Stimulated activated CD8-positive, alpha-beta memory T cell treated with anti-CD3 and anti-CD28 coated beads, Interleukin-7, amount 100 ng/mL, for 24 hours (primary cell): ENCODE results near the gene IQCN.

ENCODE experiments used
- DNase-seq: peaks from one replicate; pipeline ENCODE4 v3.0.0-alpha.2; 2020; ENCODE audit warnings: low read depth

The IQCN gene

DNA sequence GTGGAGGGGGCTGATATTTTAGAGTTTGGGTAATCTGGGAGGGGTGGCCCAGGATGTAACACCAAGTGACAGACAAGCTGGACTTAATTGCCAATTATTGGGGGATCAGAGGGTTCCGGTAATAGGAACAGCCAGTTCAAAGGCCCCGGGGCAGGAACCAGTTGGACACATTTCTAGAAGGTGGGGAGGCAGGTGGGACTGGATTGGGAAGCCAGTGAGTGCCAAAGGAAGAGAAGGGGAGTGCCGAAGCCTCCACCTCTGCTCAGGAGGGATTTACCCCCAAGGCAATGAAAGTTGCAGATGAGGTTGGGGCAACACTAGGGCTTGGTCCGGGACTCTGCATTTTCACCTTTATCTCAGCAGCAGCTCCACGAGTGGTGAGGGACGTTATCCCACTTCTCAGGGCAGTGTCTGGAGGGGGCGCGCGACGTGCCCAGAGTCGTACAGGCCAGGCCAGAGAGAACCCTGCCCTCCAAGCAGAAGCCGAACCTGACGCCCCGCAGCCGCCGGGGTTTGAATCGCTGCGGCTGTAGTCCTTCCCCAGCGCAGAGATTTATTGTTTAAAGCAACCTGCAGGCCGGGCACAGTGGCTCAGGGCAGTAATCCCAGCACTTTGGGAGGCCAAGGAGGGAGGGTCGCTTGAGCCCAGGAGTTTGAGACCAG, 12.9 kb upstream of the IQCN start:
- DNase-seq, result no peak

DNA sequence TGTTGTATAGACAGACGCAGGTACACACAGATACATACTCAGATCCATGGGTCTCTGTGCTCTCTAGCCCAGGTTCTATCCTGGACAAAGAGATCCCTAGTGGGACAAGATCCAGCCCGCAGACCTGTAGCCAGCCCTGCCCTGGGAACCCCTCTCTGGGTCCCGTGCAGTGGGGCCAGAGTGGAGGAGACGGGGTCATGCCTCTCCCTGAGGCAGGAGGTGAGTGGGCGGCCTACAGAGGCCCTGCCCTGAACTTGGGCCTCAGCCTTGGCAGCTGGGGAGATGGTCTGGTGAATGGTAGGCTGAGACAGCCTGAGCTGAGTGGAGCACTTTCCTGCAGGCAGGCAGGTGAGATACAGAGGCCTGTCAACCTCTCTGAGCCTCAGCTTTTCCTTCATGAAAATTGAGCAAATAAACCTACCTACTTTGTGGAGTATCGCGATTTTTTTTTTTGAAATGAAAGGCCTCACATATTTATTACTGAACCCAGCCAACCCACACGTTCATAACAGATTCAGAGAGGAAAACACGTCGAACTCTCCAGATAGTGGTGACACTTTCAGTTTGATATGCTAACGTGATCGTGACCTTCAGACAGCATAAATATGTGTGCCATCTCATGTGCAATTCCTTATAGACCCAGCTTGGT, 10.6 kb upstream of the IQCN start:
- no peak for DNase-seq

GRCh38 chr19:18283338-18283737, 9.1 kb upstream of the IQCN start:
- no peak for DNase-seq

GRCh38 chr19:18282788-18283141, 8.5 kb upstream of the IQCN start:
- no peak for DNase-seq

GRCh38 chr19:18282021-18282787, 8.0 kb upstream of the IQCN start:
- DNase-seq, result no peak

DNA sequence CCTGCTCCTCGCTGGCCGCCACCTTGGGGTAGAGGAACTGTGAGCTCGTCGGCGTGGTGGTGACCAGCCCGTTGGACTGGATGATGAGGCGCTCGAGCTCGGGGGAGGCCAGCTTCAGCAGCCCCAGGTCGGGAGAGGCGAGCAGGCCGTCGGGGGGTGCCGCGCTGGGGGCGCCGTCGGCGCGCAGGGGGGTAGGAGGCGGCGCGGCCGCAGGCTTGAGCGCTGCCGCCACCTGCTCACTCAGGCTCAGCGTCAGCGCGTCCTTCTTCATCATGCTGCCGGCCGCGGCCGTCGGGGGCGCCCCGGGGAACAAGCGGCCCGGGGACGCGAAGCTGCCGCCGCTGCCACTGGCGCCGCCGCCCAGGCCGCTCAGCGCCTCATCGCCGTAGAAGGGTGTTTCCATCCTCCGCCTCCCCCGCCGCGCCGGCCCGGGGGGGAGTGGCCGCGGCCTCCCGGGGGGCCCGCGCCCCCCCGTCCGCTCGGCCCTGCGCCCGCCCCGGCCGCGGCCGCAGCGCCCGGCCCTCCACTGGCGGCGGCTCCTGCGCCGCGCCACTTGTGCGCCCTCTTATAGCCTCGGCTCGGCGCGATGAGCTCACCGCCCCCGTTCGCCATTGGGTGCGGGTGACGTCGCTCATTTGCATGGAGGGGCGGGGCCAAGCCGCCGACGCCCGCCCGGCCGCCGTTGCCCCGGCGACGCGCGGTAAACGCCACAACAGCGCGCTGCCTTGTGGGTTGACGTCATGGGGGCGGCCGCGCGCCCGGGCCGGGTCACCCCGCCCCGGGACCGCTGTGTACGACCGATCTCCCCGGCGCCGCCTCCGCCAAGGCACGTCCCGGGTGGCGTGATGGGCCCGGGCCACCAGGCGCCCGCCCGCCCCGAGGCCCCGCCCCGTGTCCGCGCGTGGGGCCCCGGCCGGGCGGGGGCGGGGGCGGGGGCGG, 7.1 kb upstream of the IQCN start, which contains the start of gene JUND:
TSS of gene JUND (minus strand) at position 541 of the 939 bp plus-strand sequence. CDS start at position 403, 138 bp downstream.
- DNase-seq, result peak; percentile 83

GRCh38 chr19:18280247-18281081, 6.2 kb upstream of the IQCN start:
- DNase-seq, result peak; percentile 38

DNA sequence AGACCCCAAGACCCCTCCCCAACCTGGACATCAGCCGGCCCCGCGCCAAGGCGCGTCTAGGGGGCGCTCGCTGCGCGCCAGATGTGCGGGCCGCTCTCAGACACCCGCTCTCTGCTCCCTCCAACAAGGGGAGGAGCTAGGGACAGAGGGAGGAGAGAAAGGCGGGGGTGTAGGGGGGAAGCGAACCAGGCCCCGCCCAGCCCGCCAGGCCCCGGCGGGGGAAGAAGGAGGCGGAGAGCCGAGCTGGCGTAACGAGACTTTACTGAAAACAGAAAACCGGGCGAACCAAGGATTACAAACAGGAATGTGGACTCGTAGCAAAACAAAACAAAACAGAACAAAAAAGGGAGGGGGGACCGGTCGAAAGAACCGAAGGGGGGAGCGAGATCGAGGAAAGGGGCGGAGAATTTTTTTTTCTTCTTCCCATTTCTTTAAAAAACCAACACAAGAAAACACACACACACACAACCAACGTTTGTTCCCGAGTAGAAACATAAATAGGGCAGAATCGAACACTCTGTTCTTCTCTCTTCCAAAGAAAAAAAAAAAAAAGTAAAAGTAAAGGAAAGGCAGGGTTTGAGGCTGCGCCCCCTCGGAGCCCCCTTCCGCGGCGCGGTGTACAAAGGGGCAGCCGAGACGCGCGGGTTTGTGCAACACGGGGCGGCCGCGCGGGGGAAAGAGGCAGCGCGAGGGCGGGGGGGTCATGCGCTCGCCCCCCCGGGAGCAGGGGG, 5.4 kb upstream of the IQCN start:
- DNase-seq, result peak; percentile 82

DNA sequence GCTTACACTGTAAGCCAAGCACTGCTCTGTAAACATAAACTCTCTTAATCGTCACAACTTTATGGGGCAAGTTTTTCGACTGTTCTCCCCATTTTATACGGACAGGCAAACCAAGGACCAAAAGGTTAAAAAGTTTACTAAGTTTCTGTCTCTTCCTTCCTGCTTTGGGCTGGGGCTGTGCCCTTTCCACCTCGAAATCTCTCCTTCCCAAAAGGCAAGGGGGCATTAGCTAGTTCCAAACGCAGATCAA, 4.9 kb upstream of the IQCN start:
- DNase-seq, result no peak

- no peak for DNase-seq
Observed at GRCh38 chr19:18278521-18279265, 4.4 kb upstream of the IQCN start.

- no peak for DNase-seq
Observed at GRCh38 chr19:18274781-18275356, 617 bp upstream of the IQCN start.

DNA sequence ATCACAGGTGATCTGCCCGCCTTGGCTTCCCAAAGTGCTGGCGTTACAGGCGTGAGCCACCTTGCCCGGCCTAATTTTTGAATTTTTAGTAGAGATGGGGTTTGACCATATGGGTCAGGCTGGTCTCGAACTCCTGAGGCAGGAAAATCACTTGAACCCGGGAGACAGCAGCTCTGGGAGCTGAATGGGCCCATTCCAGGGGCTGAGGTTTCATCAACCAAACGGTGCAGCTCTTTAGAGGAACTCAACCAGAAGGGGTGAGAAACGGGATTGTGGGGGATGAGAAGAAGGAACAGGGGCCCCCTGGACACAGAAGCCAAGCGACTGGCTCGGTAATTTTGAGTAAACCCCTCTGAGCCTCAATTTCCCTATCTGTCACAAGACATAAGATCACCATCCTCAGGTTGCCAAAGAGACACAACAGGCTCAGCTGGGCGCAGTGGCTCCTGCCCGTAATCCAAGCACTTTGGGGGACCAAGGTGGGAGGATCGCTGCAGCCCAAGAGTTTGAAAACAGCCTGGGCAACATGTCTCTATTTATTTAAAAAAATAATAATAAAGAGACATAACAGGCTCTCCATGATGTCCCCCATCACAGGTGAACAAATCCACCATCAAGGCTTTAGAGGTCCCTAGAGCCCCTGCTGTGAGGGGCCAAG, 562 bp downstream of the IQCN start:
- no peak for DNase-seq

- DNase-seq, result no peak
Observed at GRCh38 chr19:18271433-18271841, 2.8 kb downstream of the IQCN start.

DNA sequence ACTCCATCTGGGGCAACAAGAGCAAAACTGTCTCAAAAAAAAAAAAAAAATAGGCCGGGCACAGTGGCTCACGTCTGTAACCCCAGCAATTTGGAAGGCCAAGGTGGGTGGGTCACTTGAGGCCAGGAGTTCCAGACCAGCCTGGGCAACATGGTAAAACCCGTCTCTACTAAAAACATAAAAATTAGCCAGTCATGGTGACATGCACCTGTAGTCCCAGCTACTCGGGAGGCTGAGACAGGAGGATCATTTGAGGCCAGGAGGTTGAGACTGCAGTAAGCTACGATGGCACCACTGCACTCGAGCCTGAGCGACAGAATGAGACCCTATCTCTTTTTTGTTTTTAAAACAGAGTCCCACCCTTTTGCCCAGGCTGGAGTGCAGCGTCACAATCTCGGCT, 3.9 kb downstream of the IQCN start:
- no peak for DNase-seq

GRCh38 chr19:18269070-18269723, 5.1 kb downstream of the IQCN start:
- no peak for DNase-seq

GRCh38 chr19:18266771-18267686, 7.2 kb downstream of the IQCN start:
- no peak for DNase-seq

- DNase-seq, result no peak
Observed at GRCh38 chr19:18265582-18265981, 8.7 kb downstream of the IQCN start.
